ENCODE data around the gene ZNF287. TPM values are rescaled to one million over a fixed set of nuclear protein-coding genes. Genes with fewer than 3 reads are reported as not detected.

ZNF287 gene
- total and polyA plus RNA-seq, 2 donors (not counting 1 experiment from before 2014, with no cell fraction given), result 6.6 to 6.7 TPM

GRCh38 chr17:16593356-16594102 lies 24.5 kb upstream of the ZNF287 start:
- no peaks in the 10 kb centered on the region for H3K27me3 ChIP-seq (ENCODE audit: control insufficient read depth, insufficient read depth, low read length)
- H3K27ac ChIP-seq (ENCODE audit: insufficient read depth, low read length), result no peak overlapping the region
- no peak overlapping the region for H2AFZ ChIP-seq (ENCODE audit: low read length)
- H3K79me2 ChIP-seq (ENCODE audit: control insufficient read depth, insufficient read depth, low read length), result no peaks in the 10 kb centered on the region
- TF ChIP-seq CTCF (conservative IDR thresholded peaks at IDR 0.05 in 1 of 2, IDR thresholded peaks at IDR 0.05 in 1 of 2; ENCODE audit: low read depth in 1 of 2, low read length in 2 of 2) (no peak), EZH2 (IDR thresholded peaks at IDR 0.05; ENCODE audit: low read length, missing control alignments) (no peak)
- H3K4me2 ChIP-seq (ENCODE audit: extremely low read depth, insufficient read depth, low read length), result no peak overlapping the region
- H3K4me1 ChIP-seq (ENCODE audit: control insufficient read depth, extremely low read depth, insufficient read depth, low read length), result no peaks in the 10 kb centered on the region
- no peaks in the 10 kb centered on the region for H3K9me3 ChIP-seq (ENCODE audit: control insufficient read depth, insufficient read depth, low read depth, low read length)
- DNase-seq (ENCODE audit: low read depth in 2 of 2), result peak in 1 of 2 donors; percentile 74
- H3K4me3 ChIP-seq (replicated peaks in 1 of 4; ENCODE audit: control extremely low read depth in 1 of 4, insufficient read depth in 1 of 4, low read depth in 3 of 4, low read length in 4 of 4), result no peak overlapping the region
- H3K9ac ChIP-seq (ENCODE audit: insufficient read depth, low read length), result no peak overlapping the region
- H3K36me3 ChIP-seq (ENCODE audit: control insufficient read depth, insufficient read depth, low read length), result no peaks in the 10 kb centered on the region
- H4K20me1 ChIP-seq (ENCODE audit: control insufficient read depth, extremely low read depth, insufficient read depth, low read length), result no peaks in the 10 kb centered on the region

- Histone ChIP-seq H3K4me3 (replicated peaks in 1 of 4; ENCODE audit: control extremely low read depth in 1 of 4, insufficient read depth in 1 of 4, low read depth in 3 of 4, low read length in 4 of 4) (peak overlapping the region; percentile 59 to 68 (median 66)), H4K20me1 (ENCODE audit: control insufficient read depth, extremely low read depth, insufficient read depth, low read length) (no peaks in the 10 kb centered on the region), H3K36me3 (ENCODE audit: control insufficient read depth, insufficient read depth, low read length) (no peaks in the 10 kb centered on the region), H2AFZ (ENCODE audit: low read length) (peak overlapping the region; percentile 84), H3K4me2 (ENCODE audit: extremely low read depth, insufficient read depth, low read length) (peak overlapping the region; percentile 89), H3K27me3 (ENCODE audit: control insufficient read depth, insufficient read depth, low read length) (peaks cover 9% of the 10 kb centered on the region), H3K79me2 (ENCODE audit: control insufficient read depth, insufficient read depth, low read length) (no peaks in the 10 kb centered on the region), H3K9ac (ENCODE audit: insufficient read depth, low read length) (peak overlapping the region; percentile 40), H3K27ac (ENCODE audit: insufficient read depth, low read length) (no peak overlapping the region), H3K9me3 (ENCODE audit: control insufficient read depth, insufficient read depth, low read depth, low read length) (no peaks in the 10 kb centered on the region), H3K4me1 (ENCODE audit: control insufficient read depth, extremely low read depth, insufficient read depth, low read length) (no peaks in the 10 kb centered on the region)
- no peak for TF ChIP-seq EZH2 (IDR thresholded peaks at IDR 0.05; ENCODE audit: low read length, missing control alignments)
- TF ChIP-seq CTCF (conservative IDR thresholded peaks at IDR 0.05 in 1 of 2, IDR thresholded peaks at IDR 0.05 in 1 of 2; ENCODE audit: low read depth in 1 of 2, low read length in 2 of 2), result peak; percentile 97 to 98
- DNase-seq (ENCODE audit: low read depth in 2 of 2), result peak; percentile 73 to 84
Measured at GRCh38 chr17:16589097-16589969, 20.3 kb upstream of the ZNF287 start.

- DNase-seq (ENCODE audit: low read depth in 2 of 2), result peak in 1 of 2 donors; percentile 21
- H3K79me2 ChIP-seq (ENCODE audit: control insufficient read depth, insufficient read depth, low read length), result no peaks in the 10 kb centered on the region
- no peaks in the 10 kb centered on the region for H3K36me3 ChIP-seq (ENCODE audit: control insufficient read depth, insufficient read depth, low read length)
- peaks cover 9% of the 10 kb centered on the region for H3K27me3 ChIP-seq (ENCODE audit: control insufficient read depth, insufficient read depth, low read length)
- H3K9me3 ChIP-seq (ENCODE audit: control insufficient read depth, insufficient read depth, low read depth, low read length), result no peaks in the 10 kb centered on the region
- H3K4me3 ChIP-seq (replicated peaks in 1 of 4; ENCODE audit: control extremely low read depth in 1 of 4, insufficient read depth in 1 of 4, low read depth in 3 of 4, low read length in 4 of 4), result no peak overlapping the region
- H3K9ac ChIP-seq (ENCODE audit: insufficient read depth, low read length), result no peak overlapping the region
- no peaks in the 10 kb centered on the region for H4K20me1 ChIP-seq (ENCODE audit: control insufficient read depth, extremely low read depth, insufficient read depth, low read length)
- no peak overlapping the region for H3K27ac ChIP-seq (ENCODE audit: insufficient read depth, low read length)
- H3K4me1 ChIP-seq (ENCODE audit: control insufficient read depth, extremely low read depth, insufficient read depth, low read length), result no peaks in the 10 kb centered on the region
- H2AFZ ChIP-seq (ENCODE audit: low read length), result no peak overlapping the region
- TF ChIP-seq CTCF (conservative IDR thresholded peaks at IDR 0.05 in 1 of 2, IDR thresholded peaks at IDR 0.05 in 1 of 2; ENCODE audit: low read depth in 1 of 2, low read length in 2 of 2) (no peak), EZH2 (IDR thresholded peaks at IDR 0.05; ENCODE audit: low read length, missing control alignments) (no peak)
- no peak overlapping the region for H3K4me2 ChIP-seq (ENCODE audit: extremely low read depth, insufficient read depth, low read length)
Measured at GRCh38 chr17:16585796-16586195, 16.8 kb upstream of the ZNF287 start.
